HepG2 (cell line): ENCODE results near the gene RBP3.

Experiments used
- BRD4 ChIP-seq: sonication (generic); formaldehyde crosslinking; IDR thresholded peaks from 2 replicates; pipeline ENCODE4 v1.4.0; 2020; ENCODE audit warnings: missing genetic modification reagents
- RXRA ChIP-seq: sonication (generic); formaldehyde crosslinking; IDR thresholded peaks from 2 replicates; pipeline ENCODE4 v1.5.1; 2020; ENCODE audit warnings: missing genetic modification reagents
- ZNF138 ChIP-seq: sonication (generic); formaldehyde crosslinking; IDR thresholded peaks from 2 replicates; pipeline ENCODE4 v1.5.0; 2020; ENCODE audit warnings: mild to moderate bottlenecking, low read depth, missing genetic modification reagents

- TF ChIP-seq RXRA (CRISPR knock-in tag) (no peak), ZNF138 (CRISPR knock-in tag) (no peak), BRD4 (CRISPR knock-in tag) (no peak)
These were observed 35.5 kb upstream of the RBP3 start for GRCh38 chr10:47312663-47312995.
